Pancreas (tissue), 10 donors: ENCODE measurements around the gene PARM1. TPM values are rescaled to one million over a fixed set of nuclear protein-coding genes. Genes with fewer than 3 reads are reported as not detected.

Experiments used
- ATAC-seq, 4 donors: fragments of 200-7000 bp; cut with Tn5 transposase; one replicate each; pipeline versions ENCODE4 v1.8.0 to v1.9.1; 2020; ENCODE audit warnings: mild to moderate bottlenecking in 4 of 4, moderate library complexity in 4 of 4
- DNase-seq, 6 donors: peaks; one replicate each; pipeline ENCODE4 v3.0.0-alpha.2; 2020
- FAIRE-seq: peaks from 2 replicates; lab custom pipeline; 2012; peaks lifted over from hg19 to GRCh38; lab: Jason Lieb, UNC
- H3K27ac ChIP-seq, 4 donors: fragments of 200-600 bp; sonication (generic); 1 replicate in 3 of 4; 2 replicates in 1 of 4; pipeline versions ENCODE4 v1.5.0 to v1.8.0; 2020
- H3K27me3 ChIP-seq, 4 donors: fragments of 200-600 bp; one replicate each; pipeline ENCODE4 v1.8.0; 2021
- H3K36me3 ChIP-seq, 3 donors: fragments of 200-600 bp; sonication (generic) in 1 of 3; one replicate each; pipeline versions ENCODE4 v1.5.0 to v1.8.0; 2020 to 2021
- H3K4me1 ChIP-seq, 3 donors: fragments of 200-600 bp; one replicate each; pipeline ENCODE4 v1.8.0; 2021
- H3K4me3 ChIP-seq, 4 donors: fragments of 200-600 bp; sonication (generic) in 2 of 4; one replicate each; pipeline versions ENCODE4 v1.5.0 to v1.8.0; 2020 to 2021
- H3K9me3 ChIP-seq, 4 donors: fragments of 200-600 bp; one replicate each; pipeline ENCODE4 v1.8.0; 2021
- CTCF ChIP-seq, 4 donors: fragments of 200-600 bp; sonication (generic) in 3 of 4; IDR thresholded peaks; one replicate each; pipeline versions ENCODE4 v1.5.0 to v1.8.0; 2021; ENCODE audit warnings: antibody characterized with exemption in 4 of 4
- WGBS, 2 donors: extraction: QIAGEN DNeasy Blood & Tissue Kit; methylation state at CpG; one replicate each; pipeline ENCODE4 v1.1.7; 2013; 5-methylcytosine and 5-hydroxymethylcytosine counted together
- intact Hi-C, 3 donors: fragments of 100-400 bp; cut with DNase I; formaldehyde crosslinking; loops; one replicate each; pipeline versions ENCODE4 v1.11.1 to v1.14.2; 2022
- polyA plus RNA-seq, 2 donors: library from polyadenylated mRNA; stranded (reverse); fragments of 200-250 nt; gene quantifications; one replicate each; pipeline ENCODE4 v1.2.3, GENCODE V29; 2013
- total RNA-seq, 6 donors: library from RNA; stranded (reverse); fragmentation: NEBNext Ultra II Directional in 4 of 6; extraction: Animal tissue kit (Norgen Biotek cat#: 25700) in 4 of 6; gene quantifications; one replicate each; pipeline versions ENCODE4 v1.2.1 to v1.2.4, GENCODE V29; 2021 to 2023
- donor health status: healthy with polysubstance abuse.
- donor health status: DM: no; HTN: no; CAD: no; lungs with moderate emphysema.
- donor health status: DM: no; HTN: no; CAD: no.
- donor health status: control.
- donor health status: control.
- donor health status: Bipolar disorder and iron deficiency.
- donor health status: DM: yes; HTN: yes; CAD: no.
- donor health status: DM: no; HTN: no; CAD: no.
- donor health status: DM: no; HTN: no; CAD: no.
- donor health status: DM: yes; HTN: yes; CAD: no.

Gene PARM1
- total and polyA plus RNA-seq, 8 donors, result 8.3 to 29.7 (median 24.5) TPM

GRCh38 chr4:74893171-74893570 lies 39.7 kb upstream of the PARM1 start:
- Histone ChIP-seq H3K4me1 (no peaks in the 10 kb centered on the region), H3K36me3 (no peaks in the 10 kb centered on the region), H3K4me3 (peak overlapping the region in 2 of 4 donors; percentile 8 to 15), H3K9me3 (no peaks in the 10 kb centered on the region), H3K27me3 (no peaks in the 10 kb centered on the region), H3K27ac (no peak overlapping the region)
- intact Hi-C loops, result no loop called here
- WGBS, 2 donors, result 14 to 15% methylated on average over 4 of the region's 4 CpGs
- DNase-seq, result no peak
- ATAC-seq, result peak in 2 of 4 donors; percentile 19 to 24
- no peak for FAIRE-seq
- TF ChIP-seq CTCF (IDR thresholded peaks at IDR 0.05), result no peak

GRCh38 chr4:74896595-74896994 lies 36.3 kb upstream of the PARM1 start:
- Histone ChIP-seq H3K9me3 (no peaks in the 10 kb centered on the region), H3K36me3 (no peaks in the 10 kb centered on the region), H3K27ac (no peak overlapping the region), H3K27me3 (no peaks in the 10 kb centered on the region), H3K4me1 (no peaks in the 10 kb centered on the region), H3K4me3 (no peak overlapping the region)
- DNase-seq (no peak), FAIRE-seq (no peak), ATAC-seq (peak in 3 of 4 donors; percentile 51 to 78 (median 70))
- no peak for TF ChIP-seq CTCF (IDR thresholded peaks at IDR 0.05)
- 23 to 39% methylated on average over 3 of the region's 3 CpGs for WGBS, 2 donors
- intact Hi-C loops, result no loop called here

- intact Hi-C loops, result no loop called here
- DNase-seq, result no peak
- 72% methylated on average over 2 of the region's 2 CpGs for WGBS, 2 donors
These were observed 35.5 kb upstream of the PARM1 start for GRCh38 chr4:74897386-74897785.

GRCh38 chr4:74900862-74901261 lies 32.1 kb upstream of the PARM1 start:
- no peak for TF ChIP-seq CTCF (IDR thresholded peaks at IDR 0.05)
- H3K36me3 ChIP-seq, result no peaks in the 10 kb centered on the region
- H3K4me1 ChIP-seq, result no peaks in the 10 kb centered on the region
- no peaks in the 10 kb centered on the region for H3K27me3 ChIP-seq
- H3K4me3 ChIP-seq, result no peak overlapping the region
- H3K27ac ChIP-seq, result no peak overlapping the region
- no peaks in the 10 kb centered on the region for H3K9me3 ChIP-seq
- WGBS, 2 donors, result 72 to 75% methylated on average over 2 of the region's 2 CpGs
- FAIRE-seq, result no peak
- intact Hi-C loops, result no loop called here
- ATAC-seq, result no peak
- no peak for DNase-seq

More at GRCh38 chr4:74897386-74897785, 35.5 kb upstream of the PARM1 start:
- no peak for ATAC-seq
- Histone ChIP-seq H3K36me3 (no peaks in the 10 kb centered on the region), H3K4me3 (no peak overlapping the region), H3K9me3 (no peaks in the 10 kb centered on the region), H3K27me3 (no peaks in the 10 kb centered on the region), H3K27ac (no peak overlapping the region), H3K4me1 (no peaks in the 10 kb centered on the region)
- FAIRE-seq, result no peak
- TF ChIP-seq CTCF (IDR thresholded peaks at IDR 0.05), result no peak

GRCh38 chr4:74904509-74905065 lies 28.3 kb upstream of the PARM1 start:
- no peak overlapping the region for H3K27ac ChIP-seq
- no peak overlapping the region for H3K4me3 ChIP-seq
- ATAC-seq (no peak), DNase-seq (no peak), FAIRE-seq (no peak)
- intact Hi-C loops, result no loop called here
- no peak for TF ChIP-seq CTCF (IDR thresholded peaks at IDR 0.05)
- no peaks in the 10 kb centered on the region for H3K9me3 ChIP-seq
- H3K36me3 ChIP-seq, result no peaks in the 10 kb centered on the region
- H3K4me1 ChIP-seq, result no peaks in the 10 kb centered on the region
- WGBS, 2 donors, result 69 to 73% methylated on average over 3 of the region's 3 CpGs
- H3K27me3 ChIP-seq, result no peaks in the 10 kb centered on the region
